ENCODE results near the gene NABP1.

- TF ChIP-seq CTCF (conservative IDR thresholded peaks at IDR 0.05) = no peak
- no peak for TF ChIP-seq EZH2 (IDR thresholded peaks at IDR 0.05; ENCODE audit: low read depth)
Measured at GRCh38 chr2:191678437-191679100, 633 bp downstream of the NABP1 start.
